HG03039 (cell line): ENCODE data around the gene PFDN2.

Source experiments
- ATAC-seq: cut with Tn5 transposase; IDR thresholded peaks from one replicate; pipeline ENCODE4 v1.9.1; 2021; ENCODE audit warnings: mild to moderate bottlenecking, moderate library complexity; ENCODE audit not compliant: unreplicated experiment

Gene PFDN2

GRCh38 chr1:161061419-161061818, 56.4 kb downstream of the PFDN2 start:
- no peak for ATAC-seq

- ATAC-seq = no peak
Observed at GRCh38 chr1:161059293-161059692, 58.5 kb downstream of the PFDN2 start.

GRCh38 chr1:161054805-161055204, 63.0 kb downstream of the PFDN2 start:
- ATAC-seq = no peak

GRCh38 chr1:161054232-161054631, 63.6 kb downstream of the PFDN2 start:
- no peak for ATAC-seq

- ATAC-seq = no peak
Observed at GRCh38 chr1:161052899-161053298, 64.9 kb downstream of the PFDN2 start.

- no peak for ATAC-seq
Observed at GRCh38 chr1:161051219-161051618, 66.6 kb downstream of the PFDN2 start.
